NK-92 (cell line): Measurements from ENCODE around the gene OGFOD1.

Source experiments
- DNase-seq: peaks from one replicate; lab custom pipeline; 2025; ENCODE audit not compliant: unreplicated experiment; lab: John Stamatoyannopoulos, UW

OGFOD1 gene

DNA sequence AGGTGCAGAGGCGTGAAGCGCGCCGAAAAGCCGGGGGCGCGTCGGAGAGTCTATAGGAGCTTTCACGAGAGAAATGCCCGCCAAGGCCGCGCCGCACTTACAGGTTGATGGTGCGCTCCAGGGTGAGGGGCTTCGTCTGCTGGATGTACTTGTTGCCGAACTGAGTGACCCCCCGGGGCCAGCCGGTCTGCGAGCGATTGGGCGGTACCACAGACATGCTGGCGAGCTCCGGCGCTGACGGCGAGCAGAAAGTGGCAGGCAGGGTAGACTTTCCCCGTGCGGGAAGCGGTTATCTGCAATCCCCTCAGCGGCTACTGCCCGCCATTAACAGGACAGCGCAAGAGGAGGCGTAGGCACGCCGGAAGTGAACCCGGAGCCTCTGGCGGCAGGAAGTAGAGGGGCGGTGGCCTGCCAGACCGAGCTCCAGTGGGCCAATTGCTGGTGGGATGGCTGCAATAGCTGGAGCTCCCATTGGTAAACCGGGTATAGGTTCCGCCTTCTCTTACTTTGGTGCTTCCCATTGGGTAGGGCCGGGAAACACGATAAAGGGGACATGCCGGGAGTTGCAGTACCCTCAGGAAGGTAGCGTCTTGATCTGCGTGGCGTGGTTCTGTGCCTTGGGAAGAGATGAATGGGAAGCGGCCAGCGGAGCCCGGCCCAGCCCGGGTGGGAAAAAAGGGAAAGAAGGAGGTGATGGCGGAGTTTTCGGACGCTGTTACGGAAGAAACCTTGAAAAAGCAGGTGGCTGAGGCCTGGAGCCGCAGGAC lies at the start of gene OGFOD1, which contains the start of gene NUDT21:
Gene OGFOD1 (plus strand): TSS at position 569 of the 767 bp plus-strand sequence. CDS start 59 bp downstream, at position 628.
Gene NUDT21 (minus strand): TSS at position 347 of the 767 bp plus-strand sequence. CDS start 130 bp downstream, at position 217.
- DNase-seq: peak; percentile 62

DNA sequence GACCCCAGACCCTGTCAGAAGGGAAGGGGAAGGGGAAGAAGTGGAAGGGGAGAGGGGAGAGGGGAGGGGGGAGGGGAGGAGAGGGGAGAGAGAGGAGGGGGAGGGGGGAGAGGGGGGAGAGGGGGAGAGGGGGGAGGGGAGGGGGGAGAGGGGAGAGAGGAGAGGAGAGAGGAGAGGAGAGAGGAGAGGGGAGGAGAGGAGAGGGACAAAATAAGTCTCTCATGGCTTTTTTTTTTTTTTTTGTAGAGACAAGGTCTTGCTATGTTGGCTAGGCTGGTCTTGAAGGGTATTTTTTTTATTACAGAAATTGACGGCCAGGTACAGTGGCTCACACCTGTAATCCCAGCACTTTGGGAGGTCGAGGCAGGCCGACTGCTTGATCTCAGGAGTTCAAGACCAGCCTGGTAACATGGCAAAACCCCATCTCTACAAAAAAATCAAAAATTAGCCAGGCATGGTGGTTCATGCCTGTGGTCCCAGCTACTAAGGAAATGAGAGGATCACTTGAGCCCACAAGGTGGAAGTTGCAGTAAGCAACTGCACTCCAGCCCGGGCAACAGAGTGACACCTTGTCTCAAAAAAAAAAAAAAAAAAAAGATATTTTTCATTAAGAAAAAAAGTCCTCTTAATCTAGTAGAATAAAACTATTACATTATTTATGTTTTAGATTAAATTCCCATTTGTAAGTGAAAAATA lies 45.2 kb upstream of the OGFOD1 start:
- DNase-seq: no peak

DNA sequence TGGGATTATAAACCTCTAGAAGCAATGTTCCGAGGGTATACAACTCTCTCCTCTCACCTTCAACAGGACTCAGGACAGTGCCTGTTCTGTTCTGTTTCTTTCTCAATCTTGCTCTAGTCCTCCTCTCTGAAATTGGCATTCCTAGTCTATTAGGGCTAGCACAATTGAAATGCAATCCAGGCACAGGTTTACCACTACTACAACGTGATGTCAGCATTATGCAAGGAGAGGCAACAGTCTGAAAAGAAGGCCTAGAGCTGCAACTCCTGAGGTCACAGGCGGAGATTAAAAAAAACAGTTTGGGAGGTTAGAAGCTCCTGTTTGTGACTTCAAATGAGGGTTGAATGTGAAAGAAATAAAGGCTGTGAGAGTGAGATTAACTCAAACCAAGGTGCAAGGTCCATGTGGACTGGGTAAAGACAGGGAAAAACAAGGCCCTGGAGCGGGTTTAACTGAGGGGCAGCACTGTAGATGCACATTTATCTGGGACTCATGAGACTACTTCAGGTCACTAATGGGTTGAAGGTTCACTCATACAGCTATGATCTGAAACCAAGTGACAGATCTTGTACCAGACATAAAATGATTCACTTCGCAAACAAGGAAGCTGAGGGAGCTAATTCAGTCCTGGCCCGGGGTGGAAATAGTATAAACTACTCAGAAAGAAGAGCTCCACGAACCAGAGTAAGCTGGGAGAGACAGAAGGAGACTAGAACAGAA lies 42.8 kb upstream of the OGFOD1 start:
- no peak for DNase-seq

DNA sequence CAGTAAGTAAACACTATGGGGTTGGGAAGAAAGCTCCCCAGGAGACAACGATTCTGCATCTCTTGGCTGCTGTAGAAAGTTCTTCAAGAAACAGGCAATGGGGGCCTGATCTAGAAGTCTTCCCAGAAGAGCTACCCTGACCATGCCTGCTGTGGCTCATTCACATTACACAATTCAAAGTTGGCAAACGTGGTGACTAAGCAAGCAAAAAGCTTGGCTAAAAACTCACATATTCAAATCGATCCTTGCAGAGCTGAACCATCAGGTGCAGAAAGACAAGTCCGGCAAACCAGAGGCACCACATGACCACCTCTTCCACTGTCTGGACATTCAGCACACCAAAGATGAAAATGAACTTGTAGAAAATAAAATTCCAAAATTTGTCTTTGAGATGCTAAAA lies 42.2 kb upstream of the OGFOD1 start:
- no peak for DNase-seq

DNA sequence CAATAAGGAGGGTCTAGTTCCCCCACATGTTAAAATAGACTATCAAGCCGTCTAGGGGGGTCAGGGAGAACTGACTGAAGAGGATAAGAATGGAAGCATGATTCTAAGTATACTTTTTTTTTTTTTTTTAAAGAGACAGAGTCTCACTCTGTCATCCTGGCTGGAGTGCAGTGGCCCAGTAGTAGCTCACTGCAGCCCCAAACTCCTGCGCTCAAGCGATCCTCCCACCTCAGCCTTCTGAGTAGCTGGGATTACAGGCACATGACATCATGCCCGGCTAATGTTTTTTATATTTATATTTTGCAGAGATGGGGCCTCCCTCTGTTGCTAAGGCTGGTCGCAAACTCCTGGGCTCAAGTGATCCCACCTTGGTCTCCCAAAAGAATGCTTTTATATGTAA lies 40.2 kb upstream of the OGFOD1 start:
- no peak for DNase-seq

DNA sequence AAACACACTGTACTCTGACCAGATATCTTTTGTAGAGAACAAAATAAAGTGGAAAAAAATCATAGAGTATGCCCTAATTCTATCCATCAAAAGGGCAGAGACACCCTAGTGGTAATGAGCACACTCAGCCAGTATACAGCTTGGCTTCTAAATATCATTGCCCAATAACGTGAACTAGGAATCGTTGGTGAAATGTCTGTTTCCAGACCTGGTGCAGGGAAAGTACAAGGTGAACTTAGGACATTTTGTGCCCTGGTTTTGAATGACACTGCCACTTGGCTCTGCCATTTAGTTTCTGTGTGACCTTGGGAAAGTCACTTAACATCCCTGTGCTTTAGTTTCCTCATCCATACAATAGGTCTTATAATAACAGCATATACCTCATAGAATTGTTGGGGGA lies 39.7 kb upstream of the OGFOD1 start:
- DNase-seq: no peak

DNA sequence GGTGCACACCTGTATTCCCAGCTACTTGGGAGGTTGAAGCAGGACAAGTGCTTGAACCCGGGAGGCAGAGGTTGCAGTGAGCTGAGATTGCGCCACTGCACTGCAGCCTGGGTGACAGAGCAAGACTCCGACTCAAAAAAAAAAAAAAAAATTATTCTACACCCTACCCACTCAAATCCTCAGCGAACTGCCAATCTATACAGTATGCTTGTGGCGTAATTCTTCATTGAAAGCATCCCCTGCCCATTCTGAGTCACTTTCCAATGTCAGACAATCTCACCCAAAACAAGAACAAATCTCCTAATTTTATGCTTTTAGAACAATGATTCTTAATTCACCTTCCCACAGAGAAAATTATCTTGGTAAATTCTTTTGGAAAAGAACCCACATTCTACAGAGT lies 38.0 kb upstream of the OGFOD1 start:
- no peak for DNase-seq

DNA sequence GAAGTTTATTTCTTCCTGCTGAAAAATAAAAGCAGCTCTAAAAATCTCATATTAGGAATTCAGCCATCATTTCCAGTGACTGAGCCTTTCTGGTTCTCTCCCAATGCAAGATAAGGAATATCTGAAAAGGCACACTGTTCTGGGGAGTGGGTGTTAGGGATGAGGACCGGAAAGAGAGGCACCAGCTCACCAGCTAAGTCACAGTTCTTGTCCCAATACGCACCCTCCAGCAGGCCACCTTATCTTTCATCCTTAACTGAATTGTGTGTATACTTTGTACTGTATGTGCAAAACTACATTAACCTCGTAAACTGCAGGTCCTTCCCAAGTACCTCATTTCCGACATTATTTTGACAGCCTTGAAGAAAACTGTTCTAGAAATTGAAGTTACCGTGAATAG lies 37.0 kb upstream of the OGFOD1 start:
- no peak for DNase-seq

DNA sequence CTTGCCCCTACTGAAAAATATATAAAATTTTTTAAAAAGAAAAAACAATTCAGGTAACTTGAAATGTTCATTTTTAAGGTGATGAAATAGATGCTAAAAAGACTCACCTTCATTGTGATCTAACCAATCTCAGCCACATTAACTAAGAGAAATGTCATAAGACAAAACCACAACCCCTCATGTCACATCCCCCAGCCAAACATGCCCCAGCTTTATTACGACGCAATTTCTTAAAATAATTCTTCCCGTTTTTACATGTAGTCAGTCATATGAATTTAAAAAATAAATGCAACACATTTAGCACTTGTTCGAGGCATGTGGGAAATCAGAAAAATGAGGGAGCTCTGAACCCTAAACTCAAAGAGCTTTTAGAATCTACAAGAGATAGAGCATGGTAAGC lies 35.5 kb upstream of the OGFOD1 start:
- DNase-seq: no peak

DNA sequence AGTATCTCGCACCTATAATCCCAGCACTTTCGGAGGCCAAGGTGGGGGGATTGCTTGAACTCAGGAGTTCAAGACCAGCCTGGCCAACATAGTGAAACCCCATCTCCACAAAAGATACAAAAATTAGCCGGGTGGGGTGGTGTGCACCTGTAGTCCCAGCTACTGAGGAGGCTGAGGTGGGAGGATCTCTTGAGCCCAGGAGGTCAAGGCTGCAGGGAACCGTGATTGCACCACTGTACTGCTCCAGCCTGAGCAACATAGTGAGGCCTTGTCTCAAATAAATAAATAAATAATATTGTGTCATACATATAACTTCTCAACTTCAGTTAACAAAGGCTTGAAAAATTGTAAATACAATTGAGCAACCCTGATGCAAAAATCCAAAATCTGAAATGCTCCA lies 34.2 kb upstream of the OGFOD1 start:
- DNase-seq: no peak

DNA sequence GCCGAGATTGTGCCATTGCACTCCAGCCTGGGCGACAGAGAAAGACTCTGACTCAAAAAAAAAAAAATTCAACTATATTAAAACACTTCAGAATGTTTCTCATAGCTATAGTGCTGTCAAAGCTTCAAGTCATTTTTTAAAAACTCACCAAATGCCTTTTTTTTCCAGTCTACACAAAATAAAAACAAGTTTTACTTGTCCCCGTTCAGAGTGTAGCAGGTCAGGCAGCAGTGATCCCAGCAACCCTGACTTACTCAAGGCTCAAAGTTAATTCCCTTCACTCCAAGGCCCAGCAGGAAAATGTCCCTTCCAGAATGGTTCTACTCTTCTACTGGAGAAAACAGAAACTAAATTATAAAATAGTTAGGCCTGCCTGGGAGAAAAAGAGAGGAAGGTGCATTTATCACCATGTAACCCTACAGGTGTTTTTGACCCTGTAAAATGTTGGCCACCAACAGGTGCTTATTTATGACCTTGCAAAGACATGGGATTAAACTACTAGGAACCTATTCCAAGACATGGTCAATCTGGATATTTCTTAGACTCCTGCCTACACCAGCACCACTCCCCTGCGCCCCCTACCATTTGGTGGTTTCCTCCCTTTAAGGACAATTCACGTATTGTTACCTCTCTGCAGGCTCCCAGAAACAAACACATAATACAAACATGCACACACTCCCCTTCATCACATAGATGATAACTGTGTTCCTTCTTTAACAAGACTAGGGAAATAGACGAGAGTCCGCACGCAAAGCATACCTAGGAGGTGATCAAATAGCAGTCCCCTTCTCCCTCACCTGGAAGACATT lies 31.4 kb upstream of the OGFOD1 start:
- DNase-seq: no peak

DNA sequence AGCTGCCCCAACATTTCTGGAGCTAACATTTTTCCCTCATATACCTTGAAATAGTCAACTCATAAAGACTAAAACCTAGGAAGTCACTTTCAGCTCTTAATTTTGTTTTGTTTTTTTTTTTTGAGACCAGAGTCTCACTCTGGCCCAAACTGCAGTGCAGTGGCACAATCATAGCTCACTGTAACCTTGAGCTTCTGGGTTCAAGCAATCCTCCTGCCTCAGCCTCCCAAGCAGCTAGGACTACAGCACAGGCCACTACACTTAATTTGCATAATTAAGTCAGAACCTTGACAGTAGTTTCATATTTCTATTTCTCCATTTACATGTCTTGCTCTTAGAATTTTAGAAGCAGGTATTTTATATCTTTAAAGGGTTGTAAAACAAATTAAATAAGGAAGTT lies 30.7 kb upstream of the OGFOD1 start:
- no peak for DNase-seq

DNA sequence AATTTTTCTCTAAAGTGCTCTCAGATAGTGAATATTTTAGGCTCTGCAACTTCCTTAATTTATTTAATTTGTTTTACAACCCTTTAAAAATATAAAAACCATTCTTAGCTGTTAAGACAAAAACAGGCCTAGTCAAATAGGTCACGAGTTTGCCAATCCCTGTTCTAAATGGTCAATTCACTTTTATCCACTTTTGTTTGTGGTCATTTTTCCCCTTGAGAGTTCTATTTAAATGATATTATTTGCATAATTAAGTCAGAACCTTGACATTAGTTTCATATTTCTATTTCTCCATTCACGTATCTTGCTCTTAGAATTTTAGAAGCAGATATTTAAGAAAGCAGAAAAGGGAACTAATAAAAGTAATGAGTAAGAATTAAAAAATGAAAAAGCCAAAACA lies 30.0 kb upstream of the OGFOD1 start:
- no peak for DNase-seq

DNA sequence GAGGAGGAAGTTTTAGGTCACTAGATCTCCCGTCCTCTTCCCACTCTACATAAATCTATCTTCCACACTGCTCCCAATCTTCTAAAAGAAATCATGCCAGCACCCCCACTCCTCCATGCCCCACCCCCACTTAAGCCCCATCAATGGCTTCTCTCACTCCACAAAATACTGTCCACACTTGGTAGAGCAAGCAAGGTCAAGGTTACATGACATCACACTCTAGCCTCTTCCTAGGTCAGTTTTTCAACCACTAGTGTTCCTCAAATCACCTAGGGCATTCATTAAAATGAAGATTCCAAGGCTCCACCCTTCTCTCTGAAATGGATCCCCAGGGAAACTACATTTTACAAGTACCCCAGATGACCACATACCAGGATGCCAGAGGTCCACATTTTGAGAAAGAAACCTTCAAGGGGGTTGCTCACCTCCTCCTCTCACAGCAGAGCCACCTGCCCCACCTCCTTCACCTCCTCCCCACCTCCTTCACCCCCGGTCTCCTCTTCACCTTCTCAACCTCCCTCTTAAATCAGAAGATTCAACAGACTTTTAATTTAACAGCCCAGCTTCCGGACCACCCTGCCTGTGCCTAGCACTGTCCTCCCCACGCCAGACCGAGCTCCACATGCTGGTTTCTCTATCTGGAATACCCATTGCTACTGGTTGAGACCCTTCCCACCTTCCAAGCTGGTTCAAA lies 29.2 kb upstream of the OGFOD1 start:
- no peak for DNase-seq

DNA sequence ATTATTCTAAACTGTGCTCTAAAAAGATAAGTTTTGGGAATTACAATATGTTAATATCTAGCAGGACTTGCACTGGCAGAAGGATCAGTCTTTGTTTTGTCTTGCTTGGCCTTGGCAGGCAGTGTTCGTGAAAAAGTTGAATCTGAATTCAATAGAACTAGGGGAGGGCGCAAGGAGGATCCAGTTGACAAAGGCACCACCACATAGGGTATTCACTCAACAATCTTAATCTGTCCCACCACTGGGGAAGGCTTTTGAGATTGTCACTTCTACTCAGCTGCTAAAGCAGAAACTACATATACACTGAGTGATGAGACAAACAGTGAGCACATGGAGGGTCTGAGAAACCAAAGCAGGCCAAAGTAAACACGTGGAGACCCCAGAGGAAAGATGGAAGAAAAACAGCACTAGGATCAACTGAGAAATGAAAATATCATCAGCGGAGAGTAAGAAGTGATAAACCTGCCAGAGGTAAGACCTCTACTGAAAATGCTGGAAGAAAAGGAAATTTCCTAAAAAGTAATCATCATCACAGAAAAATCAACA lies 28.4 kb upstream of the OGFOD1 start:
- DNase-seq: no peak

DNA sequence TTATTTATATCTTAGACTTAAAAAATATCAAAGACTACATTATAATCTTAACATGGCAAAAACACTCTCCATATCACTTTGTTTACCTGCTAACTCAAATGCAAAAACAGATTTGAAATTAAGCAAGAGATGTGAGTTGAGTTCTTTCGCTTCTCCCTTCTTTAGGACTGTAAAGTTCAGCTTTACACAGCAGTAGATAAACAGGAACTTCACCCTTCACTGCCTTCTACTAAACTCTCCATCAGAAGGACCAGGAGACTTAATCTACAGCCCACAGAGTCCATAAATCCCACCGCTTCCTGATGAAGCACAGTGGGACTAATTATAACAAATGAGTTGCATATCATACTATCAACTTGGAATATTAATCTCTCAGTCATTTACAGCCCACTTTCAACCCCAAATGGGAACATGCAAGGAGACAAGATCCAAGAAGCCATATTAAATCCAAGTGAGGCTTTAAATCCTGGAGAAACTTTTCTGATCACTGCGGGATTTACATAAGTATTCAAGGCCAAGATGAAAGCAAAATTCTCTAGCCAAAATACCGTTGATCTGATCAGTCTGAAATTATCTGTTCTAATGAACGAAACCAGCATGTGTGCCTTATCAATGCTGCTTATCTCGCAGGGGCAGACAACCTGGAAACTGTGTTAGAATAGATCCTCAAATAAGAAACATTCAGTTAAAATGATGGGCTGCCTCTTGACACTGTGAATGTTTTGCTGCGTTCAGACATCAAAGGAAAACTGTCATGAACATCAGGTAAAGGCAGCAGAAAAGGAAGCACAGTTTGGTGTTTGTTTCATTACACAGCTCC lies 27.6 kb upstream of the OGFOD1 start:
- DNase-seq: no peak

DNA sequence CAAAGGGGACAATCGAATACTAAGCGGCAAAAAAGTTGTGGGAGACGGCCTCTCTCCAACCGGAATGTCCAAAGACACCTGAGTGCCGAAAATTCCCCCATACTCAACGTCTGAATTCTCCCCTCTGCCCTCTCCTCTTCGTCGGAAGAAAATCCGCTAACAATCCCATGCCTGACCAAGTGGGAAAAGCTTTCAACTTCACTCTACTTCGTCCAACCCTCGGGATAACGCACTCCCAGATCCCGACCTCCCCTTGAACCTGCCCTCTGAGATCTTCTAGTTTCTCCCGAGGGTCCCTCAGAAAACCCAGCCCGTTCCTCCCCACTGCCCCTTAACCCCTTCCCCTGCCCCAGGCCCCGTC lies 27.0 kb upstream of the OGFOD1 start:
- no peak for DNase-seq

DNA sequence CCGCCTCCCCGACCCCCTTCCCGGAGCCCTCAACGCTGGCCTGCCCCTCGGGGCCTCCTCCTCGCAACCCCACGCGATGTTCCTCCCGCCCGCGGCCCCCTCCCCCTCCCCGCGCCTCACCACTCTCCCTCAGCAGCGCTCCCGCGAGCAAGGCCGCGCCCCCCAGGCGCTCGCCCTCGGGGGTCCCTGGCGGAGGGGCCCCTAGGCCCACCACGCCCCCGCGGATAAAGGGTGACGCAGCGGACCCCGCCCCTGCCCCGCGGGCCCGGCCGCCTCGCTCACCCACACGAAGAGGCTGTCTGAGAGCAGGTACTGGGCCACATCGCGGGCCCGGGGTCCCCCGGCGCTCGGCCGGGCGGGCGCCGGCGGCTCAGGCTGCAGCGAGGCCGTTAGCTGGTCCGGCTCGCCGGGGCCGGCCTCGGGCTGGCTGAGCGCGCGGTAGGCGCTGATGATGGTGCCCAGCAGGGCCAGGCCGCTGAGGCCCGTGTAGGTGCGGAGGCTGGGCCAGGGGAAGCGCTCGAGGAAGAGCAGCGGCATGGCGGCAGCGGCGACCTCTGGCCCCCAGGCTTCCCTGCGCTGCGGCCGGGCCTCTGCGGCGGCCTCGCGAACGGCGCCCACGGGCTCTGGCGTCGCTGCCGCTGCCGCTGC lies 26.4 kb upstream of the OGFOD1 start:
- no peak for DNase-seq

DNA sequence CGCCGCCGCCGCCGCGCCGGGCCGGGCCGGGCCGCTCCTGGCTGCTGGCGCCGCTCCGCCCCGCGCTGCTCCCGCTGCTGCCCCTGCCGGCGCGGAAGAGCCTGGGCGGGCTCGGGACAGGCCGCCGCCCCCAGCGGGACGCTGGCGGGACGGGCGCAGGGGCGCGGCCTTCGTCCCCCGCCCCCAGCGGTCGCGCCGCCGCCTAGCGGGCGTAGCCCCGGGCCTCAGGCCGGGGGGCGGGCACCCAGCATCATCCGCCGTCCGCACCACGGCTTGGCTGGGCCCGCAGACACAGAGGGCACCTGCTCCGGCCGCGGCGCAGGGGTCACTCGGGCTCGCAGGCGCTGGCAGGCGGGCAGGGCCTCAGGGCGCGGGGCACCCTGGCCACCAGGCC lies 25.9 kb upstream of the OGFOD1 start, which contains the start of gene AMFR:
Gene AMFR (minus strand): TSS at position 107 of the 394 bp plus-strand sequence. CDS start 218 bp downstream, outside the sequence.
- DNase-seq: no peak
